ENCODE measurements around the gene UNC50.

The UNC50 gene

GRCh38 chr2:98608116-98608961, at the start of gene UNC50, which contains the start of gene COA5:
UNC50 (plus strand) TSS chr2:98608589; CDS start chr2:98609760, 1,171 bp downstream.
COA5 (minus strand) TSS chr2:98608512; CDS start chr2:98608405, 107 bp downstream.
- DNase-seq = peak; percentile 30 to 90 (median 78)

- no peak for DNase-seq
Measured at GRCh38 chr2:98558852-98559530, 49.4 kb upstream of the UNC50 start.

- no peak for DNase-seq
Measured at GRCh38 chr2:98559581-98559980, 48.8 kb upstream of the UNC50 start.

GRCh38 chr2:98560256-98560771, 48.1 kb upstream of the UNC50 start:
- DNase-seq = no peak

GRCh38 chr2:98561018-98561417, 47.4 kb upstream of the UNC50 start:
- no peak for DNase-seq

- no peak for DNase-seq
Measured at GRCh38 chr2:98561902-98562695, 46.3 kb upstream of the UNC50 start.

- no peak for DNase-seq
Measured at GRCh38 chr2:98563394-98563793, 45.0 kb upstream of the UNC50 start.

GRCh38 chr2:98564541-98565132, 43.8 kb upstream of the UNC50 start:
- DNase-seq = no peak

- DNase-seq = peak in 1 of 51 donors; percentile 33
Measured at GRCh38 chr2:98565286-98565860, 43.0 kb upstream of the UNC50 start.

GRCh38 chr2:98565941-98566340, 42.4 kb upstream of the UNC50 start:
- DNase-seq = no peak

- no peak for DNase-seq
Measured at GRCh38 chr2:98568161-98568956, 40.0 kb upstream of the UNC50 start.

- DNase-seq = peak in 10 of 51 donors; percentile 4 to 45 (median 14)
Measured at GRCh38 chr2:98569197-98569793, 39.1 kb upstream of the UNC50 start.

- DNase-seq = no peak
Measured at GRCh38 chr2:98569915-98570314, 38.5 kb upstream of the UNC50 start.

GRCh38 chr2:98570356-98570755, 38.0 kb upstream of the UNC50 start:
- DNase-seq = no peak

GRCh38 chr2:98571121-98571701, 37.2 kb upstream of the UNC50 start:
- no peak for DNase-seq

GRCh38 chr2:98571796-98572195, 36.6 kb upstream of the UNC50 start:
- no peak for DNase-seq

GRCh38 chr2:98572211-98572610, 36.2 kb upstream of the UNC50 start:
- no peak for DNase-seq

- peak in 2 of 51 donors; percentile 29 to 45 for DNase-seq
Measured at GRCh38 chr2:98572676-98573075, 35.7 kb upstream of the UNC50 start.

GRCh38 chr2:98573426-98573825, 35.0 kb upstream of the UNC50 start:
- DNase-seq = no peak
